Mesendoderm (in vitro differentiated cells): ENCODE measurements around the gene PLSCR1.

Source experiments
- DNase-seq: peaks from one replicate; pipeline ENCODE4 v3.0.0; 2013
- H2AK5ac ChIP-seq: 2 replicates; pipeline ENCODE4 v1.6.1; 2013; ENCODE audit warnings: low read length, inconsistent platforms
- H2BK120ac ChIP-seq: 2 replicates; pipeline ENCODE4 v1.6.1; 2013; ENCODE audit warnings: low read depth, mild to moderate bottlenecking, low read length, moderate library complexity, mixed read lengths
- H2BK15ac ChIP-seq: replicated peaks from 2 replicates; pipeline ENCODE4 v1.6.1; 2013; ENCODE audit warnings: low read depth, mild to moderate bottlenecking, moderate library complexity
- H2BK5ac ChIP-seq: 2 replicates; pipeline ENCODE4 v1.6.1; 2013; ENCODE audit warnings: low read length, inconsistent platforms
- H3K18ac ChIP-seq: 2 replicates; pipeline ENCODE4 v1.6.1; 2013; ENCODE audit warnings: mild to moderate bottlenecking, low read length, mixed read lengths
- H3K23ac ChIP-seq: one replicate; pipeline ENCODE4 v1.6.1; 2013; ENCODE audit warnings: low read length
- H3K27ac ChIP-seq: 2 replicates; pipeline ENCODE4 v1.5.1; 2013; ENCODE audit warnings: low read depth, mild to moderate bottlenecking, inconsistent platforms, low read length, moderate library complexity
- H3K27me3 ChIP-seq: 2 replicates; pipeline ENCODE4 v1.6.1; 2013; ENCODE audit warnings: low read length, control low read depth, mild to moderate bottlenecking, inconsistent platforms; ENCODE audit not compliant: insufficient read depth, poor library complexity
- H3K36me3 ChIP-seq: 2 replicates; pipeline ENCODE4 v1.6.1; 2013; ENCODE audit warnings: low read length, inconsistent platforms; ENCODE audit not compliant: control insufficient read depth, insufficient read depth
- H3K4ac ChIP-seq: one replicate; pipeline ENCODE4 v1.6.1; 2013; ENCODE audit warnings: low read depth, mild to moderate bottlenecking, low read length, moderate library complexity
- H3K4me1 ChIP-seq: 2 replicates; pipeline ENCODE4 v1.6.1; 2013; ENCODE audit warnings: low read depth, low read length, inconsistent platforms; ENCODE audit not compliant: control insufficient read depth
- H3K4me2 ChIP-seq: 2 replicates; pipeline ENCODE4 v1.6.1; 2013; ENCODE audit warnings: low read length
- H3K4me3 ChIP-seq: 2 replicates; pipeline ENCODE4 v1.5.1; 2013; ENCODE audit warnings: mild to moderate bottlenecking, low read length
- H3K56ac ChIP-seq: one replicate; pipeline ENCODE4 v1.6.1; 2013; ENCODE audit warnings: low read length
- H3K79me1 ChIP-seq: 2 replicates; pipeline ENCODE4 v1.6.1; 2013; ENCODE audit warnings: low read length, inconsistent platforms
- H3K79me2 ChIP-seq: 2 replicates; pipeline ENCODE4 v1.6.1; 2013; ENCODE audit warnings: mild to moderate bottlenecking, low read length; ENCODE audit not compliant: control insufficient read depth, insufficient read depth
- H3K9ac ChIP-seq: 2 replicates; pipeline ENCODE4 v1.6.1; 2013; ENCODE audit warnings: low read length, inconsistent platforms
- H4K5ac ChIP-seq: one replicate; pipeline ENCODE4 v1.6.1; 2013; ENCODE audit warnings: low read length
- H4K8ac ChIP-seq: one replicate; pipeline ENCODE4 v1.6.1; 2013; ENCODE audit warnings: low read depth, mild to moderate bottlenecking, control low read depth, low read length, moderate library complexity
- WGBS: extraction: QIAGEN DNeasy Blood & Tissue Kit; methylation state at CpG from one replicate; pipeline ENCODE4 v1.1.7; 2013; ENCODE audit warnings: low lambda C conversion rate, missing lambda C conversion rate; ENCODE audit not compliant: insufficient coverage; ENCODE audit errors: extremely low coverage; 5-methylcytosine and 5-hydroxymethylcytosine counted together

Gene PLSCR1

DNA sequence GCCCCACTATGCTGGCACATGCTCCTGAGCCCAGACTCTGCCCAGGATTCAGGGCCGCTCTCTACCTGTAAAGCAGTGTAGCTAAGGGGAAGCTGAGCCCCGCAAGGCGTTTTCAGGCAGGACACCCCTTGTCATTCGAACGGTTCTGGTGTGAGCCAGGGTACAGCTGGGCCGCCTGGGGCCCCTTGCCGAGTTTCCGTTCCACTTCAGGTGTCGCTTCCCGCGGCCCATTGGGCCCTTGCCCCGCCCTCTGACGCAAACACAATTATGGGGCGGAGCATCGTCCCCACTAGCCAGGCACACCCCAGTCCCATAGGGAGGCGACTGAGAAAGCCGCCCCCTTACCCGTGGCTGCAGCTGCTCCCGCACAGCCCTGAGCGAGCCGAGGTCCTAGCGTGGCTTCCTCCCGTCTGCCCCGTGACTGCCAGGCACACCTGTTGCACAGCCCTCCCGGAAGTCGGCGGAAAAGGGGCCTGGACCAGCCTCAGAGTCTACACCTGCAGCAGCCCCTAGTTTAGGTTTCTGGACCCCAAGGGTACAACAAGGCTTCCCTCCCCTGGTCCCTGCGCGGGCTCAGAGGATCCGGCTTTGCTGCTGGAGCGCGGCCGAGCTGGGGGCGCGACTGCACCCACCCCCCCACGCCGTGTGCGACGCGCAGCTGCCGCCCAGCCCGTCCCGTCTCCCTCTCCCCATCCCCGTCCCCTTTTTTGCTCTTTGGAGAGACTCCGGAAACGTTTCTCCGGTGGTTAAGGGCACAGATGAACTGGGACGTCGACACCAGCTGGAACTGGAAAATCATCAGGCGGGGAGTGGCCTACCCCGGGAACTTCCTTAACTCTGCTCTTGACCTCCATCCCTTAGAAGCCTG lies 75.0 kb downstream of the PLSCR1 start, which contains the start of gene PLSCR2:
Gene PLSCR2 (minus strand): TSS at position 412 of the 868 bp plus-strand sequence. CDS start 9,657 bp downstream, outside the sequence.
- H3K27ac ChIP-seq = no peak within 1 kb of the TSS

DNA sequence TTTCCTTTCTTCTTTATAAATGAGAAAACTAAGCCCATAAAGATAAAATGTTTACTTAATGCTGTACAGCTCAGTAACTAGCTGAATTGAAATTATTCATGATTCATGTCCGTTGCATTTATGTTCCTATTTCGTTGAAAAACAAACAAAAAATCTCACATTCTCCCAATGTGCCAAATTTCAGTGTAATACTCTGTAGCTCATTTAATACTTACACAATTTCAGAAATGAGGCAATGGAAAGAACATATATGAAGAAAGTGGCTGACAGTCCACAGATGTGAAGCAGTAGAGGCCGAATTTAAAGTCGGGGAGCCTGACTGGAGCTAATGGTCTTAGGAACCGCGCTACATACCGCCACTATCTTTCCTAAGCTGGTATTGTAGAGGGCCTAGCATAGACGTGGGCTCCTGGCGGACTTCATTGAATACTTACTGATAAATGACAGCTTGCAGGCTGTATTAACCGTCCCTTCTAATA lies 75.7 kb downstream of the PLSCR1 start:
- H3K23ac ChIP-seq = no peak overlapping the region
- H2BK15ac ChIP-seq = no peak overlapping the region
- H3K4ac ChIP-seq = no peak overlapping the region
- no peak overlapping the region for H4K8ac ChIP-seq
- no peaks in the 10 kb centered on the region for H3K79me1 ChIP-seq
- no peak overlapping the region for H3K27ac ChIP-seq
- H3K36me3 ChIP-seq = no peaks in the 10 kb centered on the region
- H4K5ac ChIP-seq = no peak overlapping the region
- no peak for DNase-seq
- no peak overlapping the region for H2BK120ac ChIP-seq
- WGBS = no CpG with 5 or more reads among the region's 10 CpGs
- no peak overlapping the region for H2AK5ac ChIP-seq
- no peak overlapping the region for H2BK5ac ChIP-seq
- no peaks in the 10 kb centered on the region for H3K27me3 ChIP-seq
- H3K9ac ChIP-seq = no peak overlapping the region
- H3K4me1 ChIP-seq = no peaks in the 10 kb centered on the region
- no peak overlapping the region for H3K4me2 ChIP-seq
- H3K18ac ChIP-seq = no peak overlapping the region
- no peaks in the 10 kb centered on the region for H3K79me2 ChIP-seq
- H3K4me3 ChIP-seq = no peak overlapping the region
- H3K56ac ChIP-seq = peak overlapping the region; percentile 38

More for the DNA sequence above, 75.0 kb downstream of the PLSCR1 start, which contains the start of gene PLSCR2:
- Histone ChIP-seq H3K4ac (no peak within 1 kb of the TSS), H4K5ac (no peak within 1 kb of the TSS), H3K18ac (peak within 1 kb of the TSS; percentile 28), H3K79me1 (no peaks in the 10 kb centered on the region), H3K9ac (peak within 1 kb of the TSS; percentile 56), H2BK120ac (no peak within 1 kb of the TSS), H2AK5ac (no peak within 1 kb of the TSS), H3K79me2 (no peaks in the 10 kb centered on the region), H4K8ac (no peak within 1 kb of the TSS), H3K23ac (no peak within 1 kb of the TSS), H3K36me3 (no peaks in the 10 kb centered on the region), H3K4me1 (no peaks in the 10 kb centered on the region), H2BK15ac (no peak within 1 kb of the TSS), H3K4me3 (peak within 1 kb of the TSS; percentile 9), H3K56ac (peak within 1 kb of the TSS; percentile 67), H3K27me3 (no peaks in the 10 kb centered on the region), H3K4me2 (peak within 1 kb of the TSS; percentile 36), H2BK5ac (no peak within 1 kb of the TSS)
- DNase-seq = peak; percentile 61
- no CpG with 5 or more reads among the region's 51 CpGs for WGBS

DNA sequence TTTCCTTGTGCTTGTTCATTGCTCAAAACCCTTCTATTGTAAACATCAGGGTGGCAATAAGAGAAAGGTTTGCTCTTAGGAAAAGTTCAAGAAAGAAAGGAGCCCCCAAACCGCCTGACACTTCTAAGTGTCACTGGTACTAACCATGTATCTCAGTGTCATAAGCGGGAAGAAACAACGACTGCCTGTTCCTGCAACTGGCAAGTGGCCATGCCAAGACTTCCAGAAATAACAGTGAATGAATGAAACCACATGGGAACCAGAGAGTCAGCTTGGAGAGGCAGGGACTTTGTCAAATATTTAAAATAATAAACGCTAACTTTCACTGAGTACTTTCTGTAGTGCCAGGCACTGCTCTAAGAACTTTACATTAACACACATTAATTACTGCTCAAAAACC lies 76.2 kb downstream of the PLSCR1 start:
- Histone ChIP-seq H3K27ac (no peak overlapping the region), H3K4me1 (no peaks in the 10 kb centered on the region)
- WGBS = no CpG with 5 or more reads among the region's 4 CpGs

DNA sequence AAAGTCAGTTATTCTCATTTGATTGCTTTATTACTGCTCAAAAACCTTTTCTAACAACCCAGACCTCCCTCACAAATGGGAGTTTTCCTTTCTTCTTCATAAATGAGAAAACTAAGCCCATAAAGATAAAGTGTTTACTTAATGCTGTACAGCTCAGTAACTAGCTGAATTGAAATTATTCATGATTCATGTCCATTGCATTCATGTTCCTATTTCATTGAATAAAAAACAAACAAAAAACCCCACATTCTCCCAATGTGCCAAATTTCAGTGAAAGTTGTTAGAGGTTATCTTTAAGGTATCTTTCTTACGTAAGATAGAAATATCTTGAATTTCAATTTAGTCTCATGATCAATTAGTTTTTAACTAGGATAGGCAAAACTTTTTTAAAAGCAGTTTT lies 77.8 kb downstream of the PLSCR1 start:
- Histone ChIP-seq H2BK120ac (no peak overlapping the region), H2BK5ac (no peak overlapping the region), H3K4me2 (no peak overlapping the region), H3K4me3 (no peak overlapping the region), H4K5ac (no peak overlapping the region), H3K79me1 (no peaks in the 10 kb centered on the region), H3K56ac (no peak overlapping the region), H2AK5ac (no peak overlapping the region), H2BK15ac (no peak overlapping the region), H3K4me1 (no peaks in the 10 kb centered on the region), H3K23ac (no peak overlapping the region), H3K4ac (no peak overlapping the region), H3K9ac (no peak overlapping the region), H4K8ac (no peak overlapping the region), H3K27ac (no peak overlapping the region), H3K18ac (no peak overlapping the region), H3K27me3 (no peaks in the 10 kb centered on the region), H3K79me2 (no peaks in the 10 kb centered on the region), H3K36me3 (no peaks in the 10 kb centered on the region)
- WGBS = no CpG with 5 or more reads among the region's 1 CpG
- DNase-seq = no peak

More for the DNA sequence above, 76.2 kb downstream of the PLSCR1 start:
- Histone ChIP-seq H4K5ac (no peak overlapping the region), H3K56ac (no peak overlapping the region), H3K23ac (no peak overlapping the region), H3K27me3 (no peaks in the 10 kb centered on the region), H3K4me2 (no peak overlapping the region), H3K4ac (no peak overlapping the region), H3K18ac (peak overlapping the region; percentile 28), H2BK15ac (no peak overlapping the region), H3K79me1 (no peaks in the 10 kb centered on the region), H3K79me2 (no peaks in the 10 kb centered on the region), H2BK120ac (no peak overlapping the region), H3K36me3 (no peaks in the 10 kb centered on the region), H2AK5ac (no peak overlapping the region), H3K9ac (no peak overlapping the region), H4K8ac (no peak overlapping the region), H2BK5ac (no peak overlapping the region), H3K4me3 (no peak overlapping the region)
- DNase-seq = no peak

DNA sequence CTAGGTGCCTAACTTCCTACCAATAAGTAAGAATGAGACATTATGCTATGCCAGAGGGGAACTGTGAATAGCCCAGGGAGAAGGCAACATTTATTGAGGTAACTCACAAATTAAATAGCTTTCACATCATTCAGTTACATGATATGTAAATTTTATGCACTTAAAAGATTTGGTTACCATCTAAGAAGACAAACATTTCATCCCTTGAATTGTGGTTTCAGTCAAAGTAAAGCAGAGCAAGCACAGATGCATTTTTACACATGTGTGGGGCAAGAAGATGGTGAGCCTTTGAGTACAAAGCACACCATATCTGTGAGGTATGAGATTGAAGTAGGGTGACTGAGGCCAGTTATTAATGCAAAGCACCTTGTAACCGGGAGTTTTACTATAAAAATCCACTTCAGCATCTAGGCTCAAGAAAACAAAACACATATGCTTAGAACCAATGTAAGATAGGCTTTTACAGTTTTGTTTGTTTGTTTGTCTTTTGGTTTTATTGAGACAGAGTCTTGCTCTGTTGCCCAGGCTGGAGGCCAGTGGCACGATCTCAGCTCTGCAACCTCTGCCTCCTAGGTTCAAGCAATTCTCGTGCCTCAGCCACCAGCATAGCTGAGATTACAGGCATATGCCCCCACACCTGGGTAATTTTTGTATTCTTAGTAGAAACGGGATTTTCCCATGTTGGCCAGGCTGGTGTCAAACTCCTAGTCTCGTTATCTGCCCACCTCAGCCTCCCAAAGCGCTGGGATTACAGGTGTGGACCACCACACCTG lies 78.5 kb downstream of the PLSCR1 start:
- no peak for DNase-seq
- H3K79me1 ChIP-seq = no peaks in the 10 kb centered on the region
- H3K4me1 ChIP-seq = no peaks in the 10 kb centered on the region
- H4K5ac ChIP-seq = no peak overlapping the region
- H3K23ac ChIP-seq = no peak overlapping the region
- H2BK120ac ChIP-seq = no peak overlapping the region
- H2BK15ac ChIP-seq = no peak overlapping the region
- H4K8ac ChIP-seq = no peak overlapping the region
- no peaks in the 10 kb centered on the region for H3K27me3 ChIP-seq
- no peak overlapping the region for H2BK5ac ChIP-seq
- H3K4me3 ChIP-seq = no peak overlapping the region
- no peak overlapping the region for H3K56ac ChIP-seq
- H3K36me3 ChIP-seq = no peaks in the 10 kb centered on the region
- no peak overlapping the region for H3K4me2 ChIP-seq
- H2AK5ac ChIP-seq = no peak overlapping the region
- no peak overlapping the region for H3K27ac ChIP-seq
- no peak overlapping the region for H3K4ac ChIP-seq
- H3K18ac ChIP-seq = peak overlapping the region; percentile 75
- WGBS = no CpG with 5 or more reads among the region's 6 CpGs
- H3K9ac ChIP-seq = no peak overlapping the region
- no peaks in the 10 kb centered on the region for H3K79me2 ChIP-seq
